ENCODE data around the gene VANGL2. TPM values are rescaled to one million over a fixed set of nuclear protein-coding genes. Genes with fewer than 3 reads are reported as not detected.
A peak's percentile ranks its signal among the peaks of the same experiment; 100 is the strongest.

Gene VANGL2
- total and polyA plus RNA-seq, 4 donors = 1.3 to 13.9 (median 2.2) TPM

- H3K27ac ChIP-seq (ENCODE audit: low read depth in 1 of 2, low read length in 1 of 2) = no peak overlapping the region
- TF ChIP-seq CTCF (IDR thresholded peaks at IDR 0.05; ENCODE audit: control extremely low read depth, extremely low read depth) = no peak
- H3K9ac ChIP-seq (ENCODE audit: insufficient read depth in 1 of 2, low read length in 2 of 2) = no peak overlapping the region
- H3K36me3 ChIP-seq (ENCODE audit: control insufficient read depth in 4 of 4, insufficient read depth in 4 of 4, low read length in 4 of 4) = peaks cover 0 to 14% (median 4%) of the 10 kb centered on the region in 4 donors
- DNase-seq (no peak), ATAC-seq (ENCODE audit: insufficient read depth, low FRiP score) (no peak)
- no peak overlapping the region for H3K4me3 ChIP-seq
- 91 to 98% methylated on average over 2 of the region's 2 CpGs for WGBS, 2 donors
- H3K9me3 ChIP-seq (ENCODE audit: control insufficient read depth in 4 of 4, insufficient read depth in 3 of 4, low read length in 3 of 4) = no peaks in the 10 kb centered on the region
- peaks cover 0 to 18% (median 1%) of the 10 kb centered on the region in 5 donors for H3K4me1 ChIP-seq (ENCODE audit: control insufficient read depth in 5 of 5, insufficient read depth in 5 of 5, low read length in 5 of 5)
- H3K27me3 ChIP-seq (ENCODE audit: control insufficient read depth in 3 of 3, insufficient read depth in 3 of 3, low read length in 2 of 3) = no peaks in the 10 kb centered on the region
These were observed 14.5 kb downstream of the VANGL2 start for GRCh38 chr1:160414881-160415280.

GRCh38 chr1:160415696-160416290 lies 15.4 kb downstream of the VANGL2 start:
- no peaks in the 10 kb centered on the region for H3K9me3 ChIP-seq (ENCODE audit: control insufficient read depth in 4 of 4, insufficient read depth in 3 of 4, low read length in 3 of 4)
- no peak overlapping the region for H3K9ac ChIP-seq (ENCODE audit: insufficient read depth in 1 of 2, low read length in 2 of 2)
- no peak overlapping the region for H3K4me3 ChIP-seq
- DNase-seq = no peak
- no peak overlapping the region for H3K27ac ChIP-seq (ENCODE audit: low read depth in 1 of 2, low read length in 1 of 2)
- peaks cover 0 to 17% (median 7%) of the 10 kb centered on the region in 4 donors for H3K36me3 ChIP-seq (ENCODE audit: control insufficient read depth in 4 of 4, insufficient read depth in 4 of 4, low read length in 4 of 4)
- WGBS, 2 donors = 95 to 96% methylated on average over 29 of the region's 29 CpGs
- TF ChIP-seq CTCF (IDR thresholded peaks at IDR 0.05; ENCODE audit: control extremely low read depth, extremely low read depth) = no peak
- H3K27me3 ChIP-seq (ENCODE audit: control insufficient read depth in 3 of 3, insufficient read depth in 3 of 3, low read length in 2 of 3) = no peaks in the 10 kb centered on the region
- ATAC-seq (ENCODE audit: insufficient read depth, low FRiP score) = no peak
- peaks cover 0 to 10% (median 0%) of the 10 kb centered on the region in 5 donors for H3K4me1 ChIP-seq (ENCODE audit: control insufficient read depth in 5 of 5, insufficient read depth in 5 of 5, low read length in 5 of 5)

GRCh38 chr1:160416369-160416768 lies 16.0 kb downstream of the VANGL2 start:
- Histone ChIP-seq H3K4me3 (no peak overlapping the region), H3K36me3 (ENCODE audit: control insufficient read depth in 4 of 4, insufficient read depth in 4 of 4, low read length in 4 of 4) (peaks cover 0 to 18% (median 9%) of the 10 kb centered on the region in 4 donors), H3K9ac (ENCODE audit: insufficient read depth in 1 of 2, low read length in 2 of 2) (no peak overlapping the region), H3K27me3 (ENCODE audit: control insufficient read depth in 3 of 3, insufficient read depth in 3 of 3, low read length in 2 of 3) (no peaks in the 10 kb centered on the region), H3K9me3 (ENCODE audit: control insufficient read depth in 4 of 4, insufficient read depth in 3 of 4, low read length in 3 of 4) (no peaks in the 10 kb centered on the region), H3K4me1 (ENCODE audit: control insufficient read depth in 5 of 5, insufficient read depth in 5 of 5, low read length in 5 of 5) (peaks cover 0 to 4% (median 0%) of the 10 kb centered on the region in 5 donors), H3K27ac (ENCODE audit: low read depth in 1 of 2, low read length in 1 of 2) (no peak overlapping the region)
- WGBS, 2 donors = 63 to 64% methylated on average over 4 of the region's 4 CpGs
- TF ChIP-seq CTCF (IDR thresholded peaks at IDR 0.05; ENCODE audit: control extremely low read depth, extremely low read depth) = no peak
- ATAC-seq (ENCODE audit: insufficient read depth, low FRiP score) = no peak
- DNase-seq = peak in 2 of 3 donors; percentile 16 to 25

- no peak overlapping the region for H3K27ac ChIP-seq (ENCODE audit: low read depth in 1 of 2, low read length in 1 of 2)
- DNase-seq (no peak), ATAC-seq (ENCODE audit: insufficient read depth, low FRiP score) (no peak)
- no peaks in the 10 kb centered on the region for H3K9me3 ChIP-seq (ENCODE audit: control insufficient read depth in 4 of 4, insufficient read depth in 3 of 4, low read length in 3 of 4)
- no peak overlapping the region for H3K4me3 ChIP-seq
- no peaks in the 10 kb centered on the region for H3K27me3 ChIP-seq (ENCODE audit: control insufficient read depth in 3 of 3, insufficient read depth in 3 of 3, low read length in 2 of 3)
- 89 to 92% methylated on average over 6 of the region's 6 CpGs for WGBS, 2 donors
- no peaks in the 10 kb centered on the region for H3K4me1 ChIP-seq (ENCODE audit: control insufficient read depth in 5 of 5, insufficient read depth in 5 of 5, low read length in 5 of 5)
- H3K9ac ChIP-seq (ENCODE audit: insufficient read depth in 1 of 2, low read length in 2 of 2) = no peak overlapping the region
- H3K36me3 ChIP-seq (ENCODE audit: control insufficient read depth in 4 of 4, insufficient read depth in 4 of 4, low read length in 4 of 4) = peaks cover 0 to 22% (median 10%) of the 10 kb centered on the region in 4 donors
- TF ChIP-seq CTCF (IDR thresholded peaks at IDR 0.05; ENCODE audit: control extremely low read depth, extremely low read depth) = no peak
These were observed 18.1 kb downstream of the VANGL2 start for GRCh38 chr1:160418483-160418882.
